H1 (cell line): Measurements from ENCODE around the gene TMUB2. TPM values are rescaled to one million over a fixed set of nuclear protein-coding genes. Genes with fewer than 3 reads are reported as not detected.

Source experiments
- CTCF ChIA-PET: fragments of 300-600 bp; sonication (Branson Sonifier 250); formaldehyde crosslinking; loops from one replicate; lab custom pipeline; 2021; ENCODE audit not compliant: partially characterized antibody; lab: Charles Lee
- POLR2A ChIA-PET: fragments of 300-600 bp; sonication (Branson Sonifier 250); formaldehyde crosslinking; loops from one replicate; lab custom pipeline; 2021; ENCODE audit warnings: inconsistent platforms; ENCODE audit not compliant: partially characterized antibody; lab: Charles Lee
- DNase-seq, 2 experiments: peaks; one replicate each; pipeline versions ENCODE4 v3.0.0 to v3.0.0-alpha.2; 2010 to 2022; ENCODE audit warnings: low spot score in 2 of 2, low read depth in 1 of 2, mixed read lengths in 1 of 2
- FAIRE-seq: peaks from 2 replicates; lab custom pipeline; 2011; peaks lifted over from hg19 to GRCh38; lab: Jason Lieb, UNC
- H2AFZ ChIP-seq: 2 replicates; pipeline ENCODE4 v1.8.1; 2012; ENCODE audit warnings: low read length, inconsistent platforms
- H2AK5ac ChIP-seq: 2 replicates; pipeline ENCODE4 v1.6.1; 2013; ENCODE audit warnings: low read depth, low read length
- H2BK120ac ChIP-seq: replicated peaks from 2 replicates; pipeline ENCODE3; 2013; ENCODE audit warnings: low read depth, low read length, inconsistent platforms
- H2BK12ac ChIP-seq: 2 replicates; pipeline ENCODE4 v1.6.1; 2013; ENCODE audit warnings: low read depth, low read length
- H2BK15ac ChIP-seq: 2 replicates; pipeline ENCODE4 v1.6.1; 2013; ENCODE audit warnings: low read length
- H2BK20ac ChIP-seq: 2 replicates; pipeline ENCODE4 v1.6.1; 2013; ENCODE audit warnings: low read length
- H2BK5ac ChIP-seq: 2 replicates; pipeline ENCODE4 v1.6.1; 2013; ENCODE audit warnings: low read depth, low read length
- H3K14ac ChIP-seq: 2 replicates; pipeline ENCODE4 v1.6.1; 2013; ENCODE audit warnings: inconsistent platforms; ENCODE audit not compliant: insufficient read length
- H3K18ac ChIP-seq: 2 replicates; pipeline ENCODE4 v1.6.1; 2013; ENCODE audit warnings: low read length; ENCODE audit errors: extremely low read depth
- H3K23ac ChIP-seq: 2 replicates; pipeline ENCODE4 v1.6.1; 2013; ENCODE audit warnings: inconsistent platforms; ENCODE audit not compliant: insufficient read length
- H3K23me2 ChIP-seq: 2 replicates; pipeline ENCODE4 v1.6.1; 2013; ENCODE audit warnings: low read depth, low read length
- H3K27ac ChIP-seq: 2 replicates; pipeline ENCODE4 v1.6.1; 2011; ENCODE audit warnings: low read depth, low read length, inconsistent platforms
- H3K27me3 ChIP-seq, 4 experiments: replicated peaks in 1 of 4; 1 replicate in 1 of 4; 2 replicates in 3 of 4; pipeline versions ENCODE4 v1.6.1 to v1.8.1; 2011 to 2013; ENCODE audit warnings: low read length in 3 of 4, mild to moderate bottlenecking in 3 of 4, inconsistent platforms in 2 of 4, mixed read lengths in 2 of 4, moderate library complexity in 1 of 4; ENCODE audit not compliant: control insufficient read depth in 3 of 4, insufficient read depth in 3 of 4; ENCODE audit errors: extremely low read depth in 1 of 4
- H3K36me3 ChIP-seq, 4 experiments: 2 replicates each; pipeline versions ENCODE4 v1.6.1 to v1.8.1; 2011 to 2013; ENCODE audit warnings: mild to moderate bottlenecking in 4 of 4, low read length in 3 of 4, moderate library complexity in 2 of 4, control low read depth in 1 of 4, inconsistent platforms in 1 of 4; ENCODE audit not compliant: insufficient read depth in 4 of 4, control insufficient read depth in 2 of 4
- H3K4ac ChIP-seq: replicated peaks from 2 replicates; pipeline ENCODE3; 2013; ENCODE audit warnings: low read length, low read depth, mixed read lengths, inconsistent platforms; ENCODE audit not compliant: insufficient read length
- H3K4me1 ChIP-seq, 4 experiments: replicated peaks in 1 of 4; 1 replicate in 1 of 4; 2 replicates in 3 of 4; pipeline versions ENCODE4 v1.6.1 to v1.8.1; 2011 to 2013; ENCODE audit warnings: low read length in 3 of 4, inconsistent platforms in 2 of 4, mixed read lengths in 1 of 4; ENCODE audit not compliant: insufficient read depth in 4 of 4, control insufficient read depth in 3 of 4
- H3K4me2 ChIP-seq, 2 experiments: 2 replicates each; pipeline versions ENCODE4 v1.6.1 to v1.8.1; 2011 to 2013; ENCODE audit warnings: low read depth in 2 of 2, low read length in 2 of 2, control low read depth in 1 of 2, inconsistent platforms in 1 of 2, mild to moderate bottlenecking in 1 of 2; ENCODE audit not compliant: insufficient read depth in 1 of 2
- H3K4me3 ChIP-seq, 4 experiments: fragments of 200-600, 300-600 bp in 1 of 4; sonication (generic), shearing (Covaris generic), sonication (Bioruptor Twin) in 1 of 4; 2 replicates each; pipeline versions ENCODE4 v1.5.1 to v1.8.1; 2011 to 2016; ENCODE audit warnings: low read length in 4 of 4, low read depth in 3 of 4, control low read depth in 2 of 4, inconsistent platforms in 2 of 4, mild to moderate bottlenecking in 2 of 4, mixed read lengths in 1 of 4, moderate library complexity in 1 of 4; ENCODE audit not compliant: insufficient read depth in 2 of 4; ENCODE audit errors: extremely low read depth in 1 of 4
- H3K56ac ChIP-seq: replicated peaks from 2 replicates; pipeline ENCODE3; 2013; ENCODE audit warnings: low read depth, mild to moderate bottlenecking, mixed read lengths, low read length, inconsistent platforms; ENCODE audit not compliant: insufficient read length
- H3K79me1 ChIP-seq: 2 replicates; pipeline ENCODE4 v1.6.1; 2013; ENCODE audit warnings: low read depth, low read length, control low read depth
- H3K79me2 ChIP-seq, 2 experiments: 2 replicates each; pipeline versions ENCODE4 v1.6.1 to v1.8.1; 2012 to 2013; ENCODE audit warnings: low read length in 2 of 2, mild to moderate bottlenecking in 2 of 2, inconsistent platforms in 1 of 2; ENCODE audit not compliant: insufficient read depth in 2 of 2, control insufficient read depth in 1 of 2
- H3K9ac ChIP-seq, 4 experiments: replicated peaks in 1 of 4; 1 replicate in 1 of 4; 2 replicates in 3 of 4; pipeline versions ENCODE4 v1.6.1 to v1.8.1; 2011 to 2013; ENCODE audit warnings: low read depth in 3 of 4, low read length in 3 of 4, control low read depth in 2 of 4, mild to moderate bottlenecking in 2 of 4, moderate library complexity in 2 of 4, inconsistent platforms in 1 of 4; ENCODE audit errors: extremely low read depth in 1 of 4
- H3K9me3 ChIP-seq, 2 experiments: 2 replicates each; pipeline versions ENCODE4 v1.6.1 to v1.8.1; 2012 to 2013; ENCODE audit warnings: mild to moderate bottlenecking in 2 of 2, moderate library complexity in 2 of 2, control low read depth in 1 of 2, inconsistent platforms in 1 of 2, low read depth in 1 of 2, low read length in 1 of 2, mixed read lengths in 1 of 2; ENCODE audit not compliant: insufficient read depth in 2 of 2
- H4K20me1 ChIP-seq, 2 experiments: replicated peaks in 1 of 2; 2 replicates each; pipeline versions ENCODE3 to v1.8.1; 2011 to 2013; ENCODE audit warnings: inconsistent platforms in 2 of 2, low read length in 2 of 2, mild to moderate bottlenecking in 1 of 2; ENCODE audit not compliant: insufficient read depth in 2 of 2, control insufficient read depth in 1 of 2
- H4K5ac ChIP-seq: 2 replicates; pipeline ENCODE4 v1.6.1; 2013; ENCODE audit warnings: low read length, low read depth, mixed read lengths, inconsistent platforms; ENCODE audit not compliant: insufficient read length
- H4K8ac ChIP-seq: 2 replicates; pipeline ENCODE4 v1.8.0; 2013; ENCODE audit warnings: mild to moderate bottlenecking, moderate library complexity, low read length, inconsistent platforms; ENCODE audit not compliant: insufficient read depth; ENCODE audit errors: extremely low read depth
- H4K91ac ChIP-seq: replicated peaks from 2 replicates; pipeline ENCODE3; 2013; ENCODE audit warnings: low read length, mixed read lengths, inconsistent platforms; ENCODE audit not compliant: insufficient read length
- KDM5A ChIP-seq: fragments of 200-600 bp; IDR thresholded peaks from 2 replicates; pipeline ENCODE4 v1.7.1; 2012; ENCODE audit warnings: mild to moderate bottlenecking, low read length, inconsistent platforms, mixed read lengths
- POLR2A ChIP-seq, 2 experiments: IDR thresholded peaks; 1 replicate in 1 of 2; 2 replicates in 1 of 2; pipeline ENCODE4 v1.6.1; 2011; ENCODE audit warnings: low read depth in 2 of 2, low read length in 2 of 2, mild to moderate bottlenecking in 2 of 2; ENCODE audit errors: control extremely low read depth in 1 of 2
- POLR2AphosphoS5 ChIP-seq: IDR thresholded peaks from 2 replicates; pipeline ENCODE4 v1.6.1; 2011; ENCODE audit warnings: low read depth, low read length
- WGBS, 2 experiments: shearing (Covaris generic) in 1 of 2; methylation state at CpG; one replicate each; pipeline versions ENCODE4 v1.1.6 to v1.1.7; 2013 to 2015; ENCODE audit warnings: low lambda C conversion rate in 2 of 2, mixed read lengths in 2 of 2, inconsistent platforms in 1 of 2, low coverage in 1 of 2, missing lambda C conversion rate in 1 of 2; ENCODE audit not compliant: insufficient replicate concordance in 2 of 2, insufficient coverage in 1 of 2, insufficient read length in 1 of 2; ENCODE audit errors: extremely low coverage in 1 of 2, missing lambda C conversion rate in 1 of 2; 5-methylcytosine and 5-hydroxymethylcytosine counted together
- polyA plus RNA-seq, 7 experiments: library from polyadenylated mRNA; depleted of rRNA in 3 of 7; stranded (reverse) in 5 of 7; unstranded in 2 of 7; fragments of >200 nt in 5 of 7; fragments of 200-250 nt in 2 of 7; gene quantifications; 1 replicate in 5 of 7; 2 replicates in 1 of 7; 4 replicates in 1 of 7; pipeline versions ENCODE4 v1.2.1 to v1.2.3, GENCODE V29; 2011 to 2013; ENCODE audit warnings: missing spikeins in 2 of 7, mixed read lengths in 2 of 7
- total RNA-seq: library from RNA; stranded (reverse); fragmentation: NEBNext Ultra II Directional; extraction: Animal tissue kit (Norgen Biotek cat#: 25700); gene quantifications from 2 replicates; pipeline ENCODE4 v1.2.1, GENCODE V29; 2021

Gene TMUB2
- total and polyA plus RNA-seq, 2 of the 8 experiments (the other 6 are each of a cell fraction or from before 2014, with no cell fraction given) = 18.5 to 30.5 TPM

GRCh38 chr17:44213403-44214229 is 26.8 kb downstream of the TMUB2 start:
- Histone ChIP-seq H3K18ac (no peak overlapping the region), H4K8ac (no peak overlapping the region), H2AFZ (no peak overlapping the region), H3K27me3 (no peaks in the 10 kb centered on the region), H3K23ac (no peak overlapping the region), H3K9me3 (no peaks in the 10 kb centered on the region), H2BK12ac (no peak overlapping the region), H3K27ac (no peak overlapping the region), H3K79me2 (peaks cover 11 to 23% of the 10 kb centered on the region in 2 experiments), H2BK20ac (no peak overlapping the region), H3K4me1 (peaks cover 2 to 24% (median 6%) of the 10 kb centered on the region in 4 experiments), H3K4me3 (no peak overlapping the region), H2AK5ac (no peak overlapping the region), H2BK120ac (no peak overlapping the region), H3K4me2 (no peak overlapping the region), H3K79me1 (peaks cover 9% of the 10 kb centered on the region), H3K36me3 (peaks cover 32 to 64% (median 48%) of the 10 kb centered on the region in 4 experiments), H3K4ac (no peak overlapping the region), H2BK5ac (no peak overlapping the region), H4K20me1 (peaks cover 0 to 13% of the 10 kb centered on the region in 2 experiments), H4K5ac (no peak overlapping the region), H2BK15ac (no peak overlapping the region), H3K9ac (no peak overlapping the region), H3K14ac (no peak overlapping the region), H3K23me2 (peaks cover 8% of the 10 kb centered on the region), H4K91ac (no peak overlapping the region), H3K56ac (no peak overlapping the region)
- CTCF ChIA-PET = interaction anchor here (0.6 to 12.7 kb wide), 11 partner anchors 8 to 137 kb away, joined by 3 to 158 read pairs (median 5); no protein-coding TSS in a partner anchor
- WGBS, 2 experiments = 90% methylated on average over 15 of the region's 15 CpGs; no CpG with 5 or more reads in 1 of the 2 experiments
- FAIRE-seq (no peak), DNase-seq (no peak)
- POLR2A ChIA-PET = interaction anchor here (0.7 to 10.4 kb wide), 8 partner anchors 11 to 121 kb away, joined by 3 to 135 read pairs (median 4); partner anchors contain the start of genes ATXN7L3 and SLC25A39
- TF ChIP-seq KDM5A (no peak), POLR2A (IDR thresholded peaks at IDR 0.05; ENCODE audit: control extremely low read depth in 1 of 2, low read depth in 2 of 2, low read length in 2 of 2) (peak in 1 of 2 experiments; percentile 19; a peak in 2 of 3 replicates), POLR2AphosphoS5 (peak; percentile 25)
